Activated CD8-positive, alpha-beta memory T cell treated with anti-CD3 and anti-CD28 coated beads for 36 hours (primary cell): ENCODE results near the gene HPDL. TPM values are rescaled to one million over a fixed set of nuclear protein-coding genes. Genes with fewer than 3 reads are reported as not detected.
"Not testable (repeated sequence)": the region's sequence is repeated elsewhere in the genome, so short reads cannot be mapped to it uniquely, and the experiment has no call there.

Experiments used
- CTCF ChIA-PET: fragments of 350-600 bp; sonication (Branson Sonifier 250); formaldehyde crosslinking; loops from one replicate; lab custom pipeline; 2021; ENCODE audit warnings: antibody characterized with exemption; lab: Charles Lee
- POLR2A ChIA-PET: fragments of 350-600 bp; sonication (Branson Sonifier 250); formaldehyde crosslinking; loops from one replicate; lab custom pipeline; 2021; ENCODE audit warnings: antibody characterized with exemption; lab: Charles Lee
- total RNA-seq, 2 experiments: library from RNA; stranded (reverse); gene quantifications; one replicate each; pipeline ENCODE4 v1.2.3, GENCODE V29; 2021

The HPDL gene
- total RNA-seq, 2 experiments from 2014 or later = 52.1 to 55.2 TPM

GRCh38 chr1:45339789-45340558 lies 13.3 kb downstream of the HPDL start, which contains the start of the genes MUTYH and TOE1:
Gene MUTYH, minus strand, starts transcription at chr1:45340440. Its CDS starts 5,935 bp downstream, at chr1:45334505.
Gene TOE1, plus strand, starts transcription at chr1:45340170. Its CDS starts 83 bp downstream, at chr1:45340253.
- CTCF ChIA-PET = interaction anchor here (0.7 to 3.5 kb wide), 12 partner anchors 9 to 328 kb away, joined by 3 to 25 read pairs (median 5); partner anchors contain the start of genes HPDL, TESK2 and UROD
- POLR2A ChIA-PET = interaction anchor here (0.5 to 6.0 kb wide), 20 partner anchors 8 to 618 kb away, joined by 3 to 63 read pairs (median 5); partner anchors contain the start of genes CCDC163, EIF2B3, HECTD3 and HPDL

- POLR2A ChIA-PET = interaction anchor here (0.5 to 6.0 kb wide), 16 partner anchors 9 to 619 kb away, joined by 3 to 63 read pairs (median 6); partner anchors contain the start of genes CCDC163, EIF2B3, HECTD3 and HPDL
- CTCF ChIA-PET = interaction anchor here (0.9 to 3.5 kb wide), 9 partner anchors 8 to 329 kb away, joined by 3 to 25 read pairs (median 5); partner anchors contain the start of genes HPDL, TESK2 and UROD
Observed at GRCh38 chr1:45340816-45341466, 14.2 kb downstream of the HPDL start.

- ChIA-PET POLR2A (no interaction called here), CTCF (no interaction called here)
Observed at GRCh38 chr1:45344499-45344898, 17.8 kb downstream of the HPDL start.

- POLR2A ChIA-PET = no interaction called here
- CTCF ChIA-PET = no interaction called here
Observed at GRCh38 chr1:45345014-45345413, 18.3 kb downstream of the HPDL start.

- CTCF ChIA-PET = interaction anchor here (0.9 kb wide), 1 partner anchor 39 kb away, joined by 3 read pairs; no protein-coding TSS in a partner anchor
- POLR2A ChIA-PET = no interaction called here
Observed at GRCh38 chr1:45346473-45346872, 19.8 kb downstream of the HPDL start.

- CTCF ChIA-PET = interaction anchor here (1.5 kb wide), 1 partner anchor 8 kb away, joined by 5 read pairs; the partner anchor contains the start of genes MUTYH and TOE1
- POLR2A ChIA-PET = interaction anchor here (0.5 to 1.3 kb wide), 5 partner anchors 9 to 335 kb away, joined by 3 to 8 read pairs (median 4); partner anchors contain the start of gene TOE1
Observed at GRCh38 chr1:45348020-45348419, 21.3 kb downstream of the HPDL start.

GRCh38 chr1:45348609-45348965 lies 21.9 kb downstream of the HPDL start:
- POLR2A ChIA-PET = interaction anchor here (0.5 to 1.3 kb wide), 5 partner anchors 9 to 336 kb away, joined by 3 to 8 read pairs (median 4); partner anchors contain the start of gene TOE1
- CTCF ChIA-PET = interaction anchor here (0.6 to 1.5 kb wide), 2 partner anchors 8 to 9 kb away, joined by 3 to 5 read pairs; partner anchors contain the start of genes MUTYH and TOE1

GRCh38 chr1:45348966-45349677 lies 22.4 kb downstream of the HPDL start:
- POLR2A ChIA-PET = interaction anchor here (0.5 to 1.3 kb wide), 4 partner anchors 10 to 163 kb away, joined by 4 to 11 read pairs (median 4); partner anchors contain the start of gene TOE1
- CTCF ChIA-PET = interaction anchor here (0.6 to 1.5 kb wide), 2 partner anchors 8 to 9 kb away, joined by 3 to 5 read pairs; partner anchors contain the start of genes MUTYH and TOE1

GRCh38 chr1:45351508-45351907 lies 24.8 kb downstream of the HPDL start:
- ChIA-PET POLR2A (no interaction called here), CTCF (interaction anchor here (1.0 to 1.4 kb wide), 2 partner anchors 9 to 30 kb away, joined by 3 read pairs; no protein-coding TSS in a partner anchor)

GRCh38 chr1:45353685-45354084 lies 27.0 kb downstream of the HPDL start:
- ChIA-PET CTCF (no interaction called here), POLR2A (no interaction called here)

- ChIA-PET CTCF (interaction anchor here (3.7 kb wide), 1 partner anchor 139 kb away, joined by 22 read pairs; no protein-coding TSS in a partner anchor), POLR2A (no interaction called here)
Observed at GRCh38 chr1:45354838-45355237, 28.1 kb downstream of the HPDL start.

GRCh38 chr1:45355683-45356082 lies 29.0 kb downstream of the HPDL start:
- CTCF ChIA-PET = interaction anchor here (3.7 kb wide), 1 partner anchor 138 kb away, joined by 22 read pairs; no protein-coding TSS in a partner anchor
- POLR2A ChIA-PET = no interaction called here

- CTCF ChIA-PET = interaction anchor here (3.7 kb wide), 1 partner anchor 138 kb away, joined by 22 read pairs; no protein-coding TSS in a partner anchor
Observed at GRCh38 chr1:45356186-45356585, 29.5 kb downstream of the HPDL start.

GRCh38 chr1:45359882-45360513 lies 33.3 kb downstream of the HPDL start:
- POLR2A ChIA-PET = no interaction called here

More at GRCh38 chr1:45356186-45356585, 29.5 kb downstream of the HPDL start:
- POLR2A ChIA-PET = no interaction called here

GRCh38 chr1:45360981-45361380 lies 34.3 kb downstream of the HPDL start:
- CTCF ChIA-PET = interaction anchor here (0.6 to 3.1 kb wide), 3 partner anchors 60 to 131 kb away, joined by 3 to 41 read pairs (median 3); partner anchors contain the start of gene TESK2
- POLR2A ChIA-PET = not testable (repeated sequence)

More at GRCh38 chr1:45359882-45360513, 33.3 kb downstream of the HPDL start:
- CTCF ChIA-PET = interaction anchor here (0.6 to 3.1 kb wide), 7 partner anchors 9 to 139 kb away, joined by 3 to 41 read pairs (median 4); partner anchors contain the start of genes CCDC163 and TESK2

- CTCF ChIA-PET = interaction anchor here (2.0 kb wide), 1 partner anchor 129 kb away, joined by 7 read pairs; no protein-coding TSS in a partner anchor
Observed at GRCh38 chr1:45364294-45364693, 37.6 kb downstream of the HPDL start.

GRCh38 chr1:45365051-45365450 lies 38.4 kb downstream of the HPDL start:
- POLR2A ChIA-PET = no interaction called here
- CTCF ChIA-PET = interaction anchor here (0.6 to 2.0 kb wide), 4 partner anchors 29 to 136 kb away, joined by 3 to 7 read pairs (median 4); no protein-coding TSS in a partner anchor

More at GRCh38 chr1:45364294-45364693, 37.6 kb downstream of the HPDL start:
- POLR2A ChIA-PET = no interaction called here
